Liver (tissue), 9 donors: ENCODE measurements around the gene PARP15. TPM values are rescaled to one million over a fixed set of nuclear protein-coding genes. Genes with fewer than 3 reads are reported as not detected.

Source experiments
- DNase-seq: peaks from one replicate; pipeline ENCODE4 v3.0.0-alpha.2; 2017; ENCODE audit warnings: low spot score
- H3K27ac ChIP-seq, 2 donors: one replicate each; pipeline ENCODE4 v1.7.0; 2013; ENCODE audit warnings: inconsistent platforms in 2 of 2, low read length in 2 of 2, control low read depth in 1 of 2, low read depth in 1 of 2, mild to moderate bottlenecking in 1 of 2
- H3K27me3 ChIP-seq, 4 donors: one replicate each; pipeline versions ENCODE4 v1.6.1 to v1.7.0; 2013; ENCODE audit warnings: low read length in 3 of 4, inconsistent platforms in 1 of 4, mild to moderate bottlenecking in 1 of 4, moderate library complexity in 1 of 4; ENCODE audit not compliant: control insufficient read depth in 4 of 4, insufficient read depth in 4 of 4
- H3K36me3 ChIP-seq, 4 donors: one replicate each; pipeline versions ENCODE4 v1.6.1 to v1.7.0; 2013; ENCODE audit warnings: low read length in 3 of 4, mild to moderate bottlenecking in 3 of 4, low read depth in 1 of 4, moderate library complexity in 1 of 4; ENCODE audit not compliant: control insufficient read depth in 4 of 4, insufficient read depth in 3 of 4
- H3K4me1 ChIP-seq, 4 donors: one replicate each; pipeline versions ENCODE4 v1.6.1 to v1.7.0; 2013; ENCODE audit warnings: low read length in 3 of 4, mild to moderate bottlenecking in 3 of 4, moderate library complexity in 1 of 4; ENCODE audit not compliant: control insufficient read depth in 4 of 4, insufficient read depth in 4 of 4
- H3K4me3 ChIP-seq, 3 donors: one replicate each; pipeline versions ENCODE4 v1.6.1 to v1.7.0; 2013; ENCODE audit warnings: low read length in 3 of 3, control low read depth in 1 of 3, low read depth in 1 of 3, mild to moderate bottlenecking in 1 of 3
- H3K9ac ChIP-seq, 2 donors: one replicate each; pipeline ENCODE4 v1.7.0; 2013; ENCODE audit warnings: low read length in 2 of 2, mild to moderate bottlenecking in 2 of 2, moderate library complexity in 2 of 2, control low read depth in 1 of 2, low read depth in 1 of 2
- H3K9me3 ChIP-seq, 4 donors: one replicate each; pipeline versions ENCODE4 v1.6.1 to v1.7.0; 2013; ENCODE audit warnings: low read length in 3 of 4; ENCODE audit not compliant: control insufficient read depth in 4 of 4
- ATF3 ChIP-seq: IDR thresholded peaks from 2 replicates; pipeline ENCODE4 v1.6.1; 2016; ENCODE audit warnings: antibody characterized with exemption
- EGR1 ChIP-seq, 2 donors: IDR thresholded peaks; 2 replicates each; pipeline ENCODE4 v1.6.1; 2016 to 2018; ENCODE audit warnings: antibody characterized with exemption in 2 of 2, low read depth in 2 of 2
- FOXA1 ChIP-seq: IDR thresholded peaks from 2 replicates; pipeline ENCODE4 v1.6.1; 2016; ENCODE audit warnings: antibody characterized with exemption
- FOXA2 ChIP-seq: IDR thresholded peaks from 2 replicates; pipeline ENCODE4 v1.6.1; 2016; ENCODE audit warnings: antibody characterized with exemption
- GABPA ChIP-seq, 2 donors: IDR thresholded peaks in 1 of 2; conservative IDR thresholded peaks in 1 of 2; 2 replicates each; pipeline ENCODE4 v1.6.1; 2016; ENCODE audit warnings: antibody characterized with exemption in 2 of 2, mild to moderate bottlenecking in 1 of 2, moderate library complexity in 1 of 2
- HNF4A ChIP-seq, 2 donors: conservative IDR thresholded peaks; 2 replicates each; pipeline ENCODE4 v1.6.1; 2016; ENCODE audit warnings: antibody characterized with exemption in 2 of 2, mild to moderate bottlenecking in 2 of 2
- HNF4G ChIP-seq: IDR thresholded peaks from 2 replicates; pipeline ENCODE4 v1.6.1; 2016; ENCODE audit warnings: antibody characterized with exemption
- JUND ChIP-seq, 2 donors: IDR thresholded peaks; 2 replicates each; pipeline ENCODE4 v1.6.1; 2016; ENCODE audit warnings: antibody characterized with exemption in 2 of 2
- MAX ChIP-seq: IDR thresholded peaks from 2 replicates; pipeline ENCODE4 v1.6.1; 2016; ENCODE audit warnings: antibody characterized with exemption
- NR2F2 ChIP-seq: IDR thresholded peaks from 2 replicates; pipeline ENCODE4 v1.6.1; 2016; ENCODE audit warnings: antibody characterized with exemption
- RAD21 ChIP-seq, 2 donors: IDR thresholded peaks; 2 replicates each; pipeline ENCODE4 v1.6.1; 2016; ENCODE audit warnings: antibody characterized with exemption in 2 of 2, mild to moderate bottlenecking in 2 of 2
- RXRA ChIP-seq, 2 donors: IDR thresholded peaks; 2 replicates each; pipeline ENCODE4 v1.6.1; 2017 to 2018; ENCODE audit warnings: antibody characterized with exemption in 2 of 2, mild to moderate bottlenecking in 1 of 2
- SP1 ChIP-seq: IDR thresholded peaks from 2 replicates; pipeline ENCODE4 v1.6.1; 2018; ENCODE audit warnings: antibody characterized with exemption, mild to moderate bottlenecking
- TAF1 ChIP-seq: conservative IDR thresholded peaks from 2 replicates; pipeline ENCODE4 v1.6.1; 2016; ENCODE audit warnings: antibody characterized with exemption, mild to moderate bottlenecking
- YY1 ChIP-seq: IDR thresholded peaks from 2 replicates; pipeline ENCODE4 v1.6.1; 2016; ENCODE audit warnings: antibody characterized with exemption, mild to moderate bottlenecking
- ZBTB33 ChIP-seq: IDR thresholded peaks from 2 replicates; pipeline ENCODE4 v1.6.1; 2016; ENCODE audit warnings: antibody characterized with exemption
- WGBS: extraction: QIAGEN DNeasy Blood & Tissue Kit; methylation state at CpG from one replicate; pipeline ENCODE4 v1.1.7; 2013; 5-methylcytosine and 5-hydroxymethylcytosine counted together
- polyA plus RNA-seq, 2 donors: library from polyadenylated mRNA; stranded (reverse) in 1 of 2; unstranded in 1 of 2; fragments of 200-250 nt in 1 of 2; fragments of >200 nt in 1 of 2; fragmentation: Nextera tagmentation in 1 of 2; extraction: Ambion mirVana in 1 of 2; gene quantifications; one replicate each; pipeline versions ENCODE4 v1.2.1 to v1.2.3, GENCODE V29; 2013 to 2015
- total RNA-seq, 2 donors: library from RNA; depleted of rRNA; stranded (reverse); fragments of >200 nt; gene quantifications; one replicate each; pipeline ENCODE4 v1.2.3, GENCODE V29; 2014
- TF ChIP-seq, protein P1 (sequence below): fragments of 150-350 bp; IDR thresholded peaks from 2 replicates; pipeline ENCODE4 v1.5.1; 2017; ENCODE audit warnings: improper control_type of control experiment, low read depth, low read length; ENCODE audit not compliant: missing input control
- TF ChIP-seq, protein P2 (sequence below): IDR thresholded peaks from 2 replicates; pipeline ENCODE4 v1.6.1; 2016; ENCODE audit warnings: antibody characterized with exemption, mild to moderate bottlenecking
- donor health status: healthy.
- donor health status: healthy.
- donor health status: healthy.
- donor health status: healthy.
- donor health status: healthy.

PARP15 gene
- total and polyA plus RNA-seq, 4 donors: 0.28 to 3.3 (median 2.5) TPM

- Histone ChIP-seq H3K36me3 (peaks cover 28 to 84% (median 71%) of the 10 kb centered on the region in 4 donors), H3K9ac (no peak overlapping the region), H3K27me3 (no peaks in the 10 kb centered on the region), H3K9me3 (no peaks in the 10 kb centered on the region), H3K27ac (no peak overlapping the region), H3K4me1 (no peaks in the 10 kb centered on the region), H3K4me3 (no peak overlapping the region)
- TF ChIP-seq GABPA (IDR thresholded peaks at IDR 0.05 in 1 of 2, conservative IDR thresholded peaks at IDR 0.05 in 1 of 2) (no peak), RXRA (IDR thresholded peaks at IDR 0.05) (no peak), TAF1 (no peak), MAX (no peak), YY1 (no peak), ZBTB33 (no peak), HNF4G (no peak), HNF4A (conservative IDR thresholded peaks at IDR 0.05) (no peak), EGR1 (IDR thresholded peaks at IDR 0.05; ENCODE audit: low read depth in 2 of 2) (no peak), FOXA2 (no peak), NR2F2 (no peak), ATF3 (no peak)
- TF ChIP-seq, protein P1, sequence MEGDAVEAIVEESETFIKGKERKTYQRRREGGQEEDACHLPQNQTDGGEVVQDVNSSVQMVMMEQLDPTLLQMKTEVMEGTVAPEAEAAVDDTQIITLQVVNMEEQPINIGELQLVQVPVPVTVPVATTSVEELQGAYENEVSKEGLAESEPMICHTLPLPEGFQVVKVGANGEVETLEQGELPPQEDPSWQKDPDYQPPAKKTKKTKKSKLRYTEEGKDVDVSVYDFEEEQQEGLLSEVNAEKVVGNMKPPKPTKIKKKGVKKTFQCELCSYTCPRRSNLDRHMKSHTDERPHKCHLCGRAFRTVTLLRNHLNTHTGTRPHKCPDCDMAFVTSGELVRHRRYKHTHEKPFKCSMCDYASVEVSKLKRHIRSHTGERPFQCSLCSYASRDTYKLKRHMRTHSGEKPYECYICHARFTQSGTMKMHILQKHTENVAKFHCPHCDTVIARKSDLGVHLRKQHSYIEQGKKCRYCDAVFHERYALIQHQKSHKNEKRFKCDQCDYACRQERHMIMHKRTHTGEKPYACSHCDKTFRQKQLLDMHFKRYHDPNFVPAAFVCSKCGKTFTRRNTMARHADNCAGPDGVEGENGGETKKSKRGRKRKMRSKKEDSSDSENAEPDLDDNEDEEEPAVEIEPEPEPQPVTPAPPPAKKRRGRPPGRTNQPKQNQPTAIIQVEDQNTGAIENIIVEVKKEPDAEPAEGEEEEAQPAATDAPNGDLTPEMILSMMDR: no peak
- TF ChIP-seq, protein P2, sequence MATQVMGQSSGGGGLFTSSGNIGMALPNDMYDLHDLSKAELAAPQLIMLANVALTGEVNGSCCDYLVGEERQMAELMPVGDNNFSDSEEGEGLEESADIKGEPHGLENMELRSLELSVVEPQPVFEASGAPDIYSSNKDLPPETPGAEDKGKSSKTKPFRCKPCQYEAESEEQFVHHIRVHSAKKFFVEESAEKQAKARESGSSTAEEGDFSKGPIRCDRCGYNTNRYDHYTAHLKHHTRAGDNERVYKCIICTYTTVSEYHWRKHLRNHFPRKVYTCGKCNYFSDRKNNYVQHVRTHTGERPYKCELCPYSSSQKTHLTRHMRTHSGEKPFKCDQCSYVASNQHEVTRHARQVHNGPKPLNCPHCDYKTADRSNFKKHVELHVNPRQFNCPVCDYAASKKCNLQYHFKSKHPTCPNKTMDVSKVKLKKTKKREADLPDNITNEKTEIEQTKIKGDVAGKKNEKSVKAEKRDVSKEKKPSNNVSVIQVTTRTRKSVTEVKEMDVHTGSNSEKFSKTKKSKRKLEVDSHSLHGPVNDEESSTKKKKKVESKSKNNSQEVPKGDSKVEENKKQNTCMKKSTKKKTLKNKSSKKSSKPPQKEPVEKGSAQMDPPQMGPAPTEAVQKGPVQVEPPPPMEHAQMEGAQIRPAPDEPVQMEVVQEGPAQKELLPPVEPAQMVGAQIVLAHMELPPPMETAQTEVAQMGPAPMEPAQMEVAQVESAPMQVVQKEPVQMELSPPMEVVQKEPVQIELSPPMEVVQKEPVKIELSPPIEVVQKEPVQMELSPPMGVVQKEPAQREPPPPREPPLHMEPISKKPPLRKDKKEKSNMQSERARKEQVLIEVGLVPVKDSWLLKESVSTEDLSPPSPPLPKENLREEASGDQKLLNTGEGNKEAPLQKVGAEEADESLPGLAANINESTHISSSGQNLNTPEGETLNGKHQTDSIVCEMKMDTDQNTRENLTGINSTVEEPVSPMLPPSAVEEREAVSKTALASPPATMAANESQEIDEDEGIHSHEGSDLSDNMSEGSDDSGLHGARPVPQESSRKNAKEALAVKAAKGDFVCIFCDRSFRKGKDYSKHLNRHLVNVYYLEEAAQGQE: no peak
- 94% methylated on average over 6 of the region's 6 CpGs for WGBS
- DNase-seq: no peak
Observed at GRCh38 chr3:122535964-122536631, 41.4 kb upstream of the PARP15 start.

GRCh38 chr3:122536632-122537001 lies 40.8 kb upstream of the PARP15 start:
- TF ChIP-seq RXRA (IDR thresholded peaks at IDR 0.05) (no peak), GABPA (IDR thresholded peaks at IDR 0.05 in 1 of 2, conservative IDR thresholded peaks at IDR 0.05 in 1 of 2) (no peak), ZBTB33 (no peak), FOXA1 (no peak), RAD21 (IDR thresholded peaks at IDR 0.05) (no peak), EGR1 (IDR thresholded peaks at IDR 0.05; ENCODE audit: low read depth in 2 of 2) (no peak), JUND (IDR thresholded peaks at IDR 0.05) (no peak), SP1 (no peak)
- no peak overlapping the region for H3K9ac ChIP-seq
- no peak for DNase-seq
- no peak overlapping the region for H3K27ac ChIP-seq
- no peaks in the 10 kb centered on the region for H3K4me1 ChIP-seq
- peaks cover 28 to 83% (median 72%) of the 10 kb centered on the region in 4 donors for H3K36me3 ChIP-seq
- no peaks in the 10 kb centered on the region for H3K9me3 ChIP-seq
- 86% methylated on average over 3 of the region's 3 CpGs for WGBS
- no peak overlapping the region for H3K4me3 ChIP-seq
- no peaks in the 10 kb centered on the region for H3K27me3 ChIP-seq
